K562 (cell line): ENCODE results near the gene AMT. TPM values are rescaled to one million over a fixed set of nuclear protein-coding genes. Genes with fewer than 3 reads are reported as not detected.

Source experiments
- ERF ChIP-seq: fragments of 450-650 bp; formaldehyde crosslinking; IDR thresholded peaks from 2 replicates; pipeline ENCODE4 v1.4.0; 2020; ENCODE audit warnings: mild to moderate bottlenecking, mixed read lengths
- FUS ChIP-seq: fragments of 200-400 bp; formaldehyde crosslinking; optimal IDR thresholded peaks from 2 replicates; pipeline ENCODE3; 2017; ENCODE audit warnings: low read depth, low read length
- KLF1 ChIP-seq: fragments of 450-650 bp; IDR thresholded peaks from 2 replicates; pipeline ENCODE4 v1.6.1; 2016; ENCODE audit warnings: missing genetic modification characterization, missing compliant biosample characterization
- NUFIP1 ChIP-seq: fragments of 450-650 bp; IDR thresholded peaks from 2 replicates; pipeline ENCODE4 v1.6.1; 2018; ENCODE audit not compliant: partially characterized antibody
- PBX2 ChIP-seq, 2 experiments: IDR thresholded peaks in 1 of 2; conservative IDR thresholded peaks in 1 of 2; 2 replicates each; pipeline ENCODE4 v1.6.1; 2016; ENCODE audit warnings: low read depth in 2 of 2, mild to moderate bottlenecking in 1 of 2, missing compliant biosample characterization in 1 of 2, missing genetic modification characterization in 1 of 2, moderate library complexity in 1 of 2
- PPARD ChIP-seq: fragments of 250-450 bp; sonication (Bioruptor Pico); IDR thresholded peaks from 2 replicates; pipeline ENCODE4 v1.8.0; 2022; ENCODE audit warnings: inconsistent platforms, mild to moderate bottlenecking, moderate library complexity
- PYGO2 ChIP-seq: fragments of 450-650 bp; IDR thresholded peaks from 2 replicates; pipeline ENCODE4 v1.6.1; 2016; ENCODE audit warnings: mild to moderate bottlenecking, missing genetic modification characterization, moderate library complexity, missing compliant biosample characterization
- SMAD3 ChIP-seq: fragments of 450-650 bp; formaldehyde crosslinking; conservative IDR thresholded peaks from 2 replicates; pipeline ENCODE4 v1.4.0; 2020; ENCODE audit warnings: mild to moderate bottlenecking
- SMARCB1 ChIP-seq: IDR thresholded peaks from 2 replicates; pipeline ENCODE4 v1.6.1; 2011; ENCODE audit warnings: improper control_type of control experiment, low read depth; ENCODE audit not compliant: insufficient read length
- THAP12 ChIP-seq: fragments of 250-450 bp; sonication (Bioruptor Pico); IDR thresholded peaks from 2 replicates; pipeline ENCODE4 v1.9.0; 2021; ENCODE audit warnings: mild to moderate bottlenecking, inconsistent platforms
- ZBTB12 ChIP-seq: fragments of 250-450 bp; sonication (Bioruptor Pico); IDR thresholded peaks from 2 replicates; pipeline ENCODE4 v1.4.0; 2020
- ZFP30 ChIP-seq: fragments of 250-450 bp; sonication (Bioruptor Pico); IDR thresholded peaks from 2 replicates; pipeline ENCODE4 v1.8.0; 2022; ENCODE audit warnings: moderate library complexity, mild to moderate bottlenecking, inconsistent platforms, borderline replicate concordance
- ZHX1 ChIP-seq: fragments of 150-350 bp; conservative IDR thresholded peaks from 2 replicates; pipeline ENCODE4 v1.6.1; 2014; ENCODE audit warnings: low read length
- ZNF512 ChIP-seq: IDR thresholded peaks from 2 replicates; pipeline ENCODE4 v1.6.1; 2016; ENCODE audit warnings: missing genetic modification characterization, missing compliant biosample characterization
- ZNF766 ChIP-seq: fragments of 200-800 bp; sonication (Bioruptor generic); conservative IDR thresholded peaks from 2 replicates; pipeline ENCODE4 v1.6.1; 2016; ENCODE audit warnings: missing genetic modification characterization, missing compliant biosample characterization
- ZNF780A ChIP-seq: fragments of 250-450 bp; sonication (Bioruptor Pico); IDR thresholded peaks from 2 replicates; pipeline ENCODE4 v1.5.0; 2021; ENCODE audit warnings: mild to moderate bottlenecking
- polyA plus RNA-seq, 8 experiments: library from polyadenylated mRNA; depleted of rRNA in 4 of 8; stranded (reverse) in 5 of 8; unstranded in 3 of 8; fragments of >200 nt; fragmentation: Nextera tagmentation in 2 of 8; fragmentation: Illumina TruSeq in 1 of 8; extraction: Ambion mirVana in 2 of 8; extraction: Trizol in 1 of 8; gene quantifications; 2 replicates each; pipeline versions ENCODE4 v1.2.1 to v1.2.3, GENCODE V29; 2011 to 2014; ENCODE audit warnings: inconsistent platforms in 1 of 8, missing spikeins in 1 of 8
- total RNA-seq, 7 experiments: library from RNA; depleted of rRNA in 6 of 7; stranded (reverse); fragments of >200 nt in 6 of 7; fragmentation: Illumina TruSeq in 2 of 7; extraction: Trizol in 2 of 7; gene quantifications; 2 replicates each; pipeline versions ENCODE4 v1.2.1 to v1.2.3, GENCODE V29; 2011 to 2021; ENCODE audit warnings: low replicate concordance in 1 of 7

AMT gene
- total and polyA plus RNA-seq, 9 of the 15 experiments (the other 6 are each of a cell fraction or from before 2014, with no cell fraction given) = 0.14 to 2.1 (median 0.52) TPM

- TF ChIP-seq FUS (no peak), PPARD (CRISPR knock-in tag) (no peak), PBX2 (CRISPR knock-in tag; IDR thresholded peaks at IDR 0.05; ENCODE audit: low read depth) (no peak), PBX2 (tag; conservative IDR thresholded peaks at IDR 0.05; ENCODE audit: low read depth) (0 out of 2 replicates have a peak, but pooled peaks have one; percentile 21), SMAD3 (CRISPR knock-in tag) (no peak), ERF (no peak), KLF1 (tag) (no peak), THAP12 (CRISPR knock-in tag) (no peak), ZHX1 (no peak), ZNF766 (CRISPR knock-in tag) (0 out of 2 replicates have a peak, but pooled peaks have one; percentile 55), ZNF780A (CRISPR knock-in tag) (no peak), SMARCB1 (no peak), ZBTB12 (CRISPR knock-in tag) (no peak), ZNF512 (tag) (no peak), PYGO2 (tag) (no peak), ZFP30 (CRISPR knock-in tag) (no peak), NUFIP1 (no peak)
These were observed 43.2 kb upstream of the AMT start (continued) for GRCh38 chr3:49465270-49466034.
